HCT116 (cell line): ENCODE data around the gene AKR1C4. TPM values are rescaled to one million over a fixed set of nuclear protein-coding genes. Genes with fewer than 3 reads are reported as not detected.

ENCODE experiments used
- ATAC-seq: fragments of 200-7000 bp; cut with Tn5 transposase; 2 replicates; pipeline ENCODE4 v1.9.1; 2020; ENCODE audit warnings: mild to moderate bottlenecking, moderate library complexity
- BruUV-seq: library from RNA; stranded (reverse); fragments of 400-500 nt; replicated peaks from 2 replicates; lab custom pipeline; 2021; lab: Mats Ljungman, UMichigan
- CTCF ChIA-PET: fragments of 300-600 bp; sonication (Branson Sonifier 250); formaldehyde crosslinking; loops from one replicate; lab custom pipeline; 2021; ENCODE audit warnings: antibody characterized with exemption; lab: Charles Lee
- POLR2A ChIA-PET: fragments of 300-600, 350-600 bp; sonication (Branson Sonifier 250); formaldehyde crosslinking; loops from one replicate; lab custom pipeline; 2021; ENCODE audit warnings: antibody characterized with exemption; lab: Charles Lee
- RAD21 ChIA-PET, 2 experiments: fragments of 300-600 bp; sonication (Branson Sonifier 250); formaldehyde crosslinking; loops; one replicate each; lab custom pipeline; 2023; ENCODE audit warnings: low total read pairs in 2 of 2; ENCODE audit not compliant: uncharacterized antibody in 2 of 2, unreplicated experiment in 2 of 2, low non-redundant PET in 1 of 2; lab: Charles Lee
- DNase-seq: peaks from one replicate; pipeline ENCODE4 v3.0.0-alpha.2; 2010; ENCODE audit warnings: low read depth, low spot score
- H2AFZ ChIP-seq: fragments of 200-600 bp; shearing (Covaris generic), sonication (generic); 2 replicates; pipeline ENCODE4 v1.6.1; 2017; ENCODE audit warnings: low read depth, mixed run types, mixed read lengths, antibody characterized with exemption, low read length; ENCODE audit not compliant: poor library complexity, severe bottlenecking
- H3K27ac ChIP-seq: 2 replicates; pipeline ENCODE4 v1.5.1; 2012; ENCODE audit warnings: low read depth, low read length
- H3K27me3 ChIP-seq: fragments of 200-600 bp; sonication (generic); 2 replicates; pipeline ENCODE4 v1.6.1; 2016; ENCODE audit warnings: mixed run types, low read length, mixed read lengths; ENCODE audit not compliant: insufficient read depth
- H3K36me3 ChIP-seq, 2 experiments: fragments of 200-500 bp in 1 of 2; fragments of 200-600 bp in 1 of 2; sonication (Bioruptor generic) in 1 of 2; sonication (generic) in 1 of 2; 2 replicates each; pipeline versions ENCODE4 v1.5.1 to v1.6.1; 2014 to 2016; ENCODE audit warnings: low read length in 2 of 2, inconsistent platforms in 1 of 2, mixed read lengths in 1 of 2, mixed run types in 1 of 2; ENCODE audit not compliant: insufficient read depth in 2 of 2, control insufficient read depth in 1 of 2
- H3K4me1 ChIP-seq, 2 experiments: fragments of 200-600 bp in 1 of 2; sonication (generic) in 1 of 2; 2 replicates each; pipeline versions ENCODE4 v1.5.1 to v1.6.1; 2012 to 2017; ENCODE audit warnings: low read length in 2 of 2, inconsistent platforms in 1 of 2, mild to moderate bottlenecking in 1 of 2, mixed read lengths in 1 of 2, mixed run types in 1 of 2, moderate library complexity in 1 of 2; ENCODE audit not compliant: insufficient read depth in 2 of 2, control insufficient read depth in 1 of 2
- H3K4me2 ChIP-seq: fragments of 200-600 bp; sonication (generic); 2 replicates; pipeline ENCODE4 v1.6.1; 2017; ENCODE audit warnings: mixed run types, low read length, mixed read lengths
- H3K4me3 ChIP-seq, 2 experiments: fragments of 200-600 bp in 1 of 2; sonication (generic) in 1 of 2; replicated peaks in 1 of 2; 2 replicates each; pipeline ENCODE4 v1.5.1; 2011 to 2016; ENCODE audit warnings: low read length in 2 of 2, control low read depth in 1 of 2, low read depth in 1 of 2, mild to moderate bottlenecking in 1 of 2, mixed read lengths in 1 of 2, mixed run types in 1 of 2
- H3K79me2 ChIP-seq: fragments of 200-600 bp; sonication (generic); 2 replicates; pipeline ENCODE4 v1.6.1; 2017; ENCODE audit warnings: mild to moderate bottlenecking, mixed run types, low read length, moderate library complexity, mixed read lengths; ENCODE audit not compliant: insufficient read depth
- H3K9ac ChIP-seq: fragments of 200-600 bp; sonication (generic); 2 replicates; pipeline ENCODE4 v1.6.1; 2016; ENCODE audit warnings: low read length, mixed read lengths
- H3K9me2 ChIP-seq: fragments of 200-600 bp; sonication (generic), shearing (Covaris generic); 2 replicates; pipeline ENCODE4 v1.6.1; 2017; ENCODE audit warnings: mixed run types, mild to moderate bottlenecking, moderate library complexity; ENCODE audit not compliant: insufficient read depth
- H3K9me3 ChIP-seq, 2 experiments: fragments of 200-500 bp in 1 of 2; fragments of 200-600 bp in 1 of 2; sonication (Bioruptor generic) in 1 of 2; sonication (generic) in 1 of 2; 2 replicates each; pipeline ENCODE4 v1.6.1; 2014 to 2017; ENCODE audit warnings: low read length in 2 of 2, mixed read lengths in 2 of 2, inconsistent platforms in 1 of 2, low read depth in 1 of 2, mild to moderate bottlenecking in 1 of 2, mixed run types in 1 of 2, moderate library complexity in 1 of 2; ENCODE audit not compliant: control insufficient read depth in 1 of 2, insufficient read depth in 1 of 2
- H4K20me1 ChIP-seq: fragments of 200-600 bp; sonication (generic), shearing (Covaris generic); 2 replicates; pipeline ENCODE4 v1.6.1; 2017; ENCODE audit warnings: mixed run types, mild to moderate bottlenecking, moderate library complexity; ENCODE audit not compliant: insufficient read depth
- ATF3 ChIP-seq: IDR thresholded peaks from 2 replicates; pipeline ENCODE4 v1.6.1; 2012
- CBX3 ChIP-seq: IDR thresholded peaks from 2 replicates; pipeline ENCODE4 v1.6.1; 2012; ENCODE audit warnings: low read depth
- CEBPB ChIP-seq: IDR thresholded peaks from 2 replicates; pipeline ENCODE4 v1.6.1; 2012; ENCODE audit warnings: low read depth
- CTCF ChIP-seq, 3 experiments: fragments of 200-600 bp in 1 of 3; sonication (generic) in 1 of 3; IDR thresholded peaks in 2 of 3; conservative IDR thresholded peaks in 1 of 3; 2 replicates each; pipeline ENCODE4 v1.5.1; 2012 to 2017; ENCODE audit warnings: low read depth in 2 of 3, low read length in 2 of 3, antibody characterized with exemption in 1 of 3, borderline replicate concordance in 1 of 3, control low read depth in 1 of 3, mild to moderate bottlenecking in 1 of 3, mixed read lengths in 1 of 3, mixed run types in 1 of 3, moderate library complexity in 1 of 3; ENCODE audit not compliant: insufficient read depth in 1 of 3
- ELF1 ChIP-seq: IDR thresholded peaks from 2 replicates; pipeline ENCODE4 v1.6.1; 2012; ENCODE audit warnings: low read depth, borderline replicate concordance
- EZH2 ChIP-seq: fragments of 200-600 bp; sonication (generic); IDR thresholded peaks from 2 replicates; pipeline ENCODE4 v1.6.1; 2017; ENCODE audit warnings: antibody characterized with exemption, mixed run types
- EZH2phosphoT487 ChIP-seq: fragments of 200-600 bp; IDR thresholded peaks from 2 replicates; pipeline ENCODE4 v1.6.1; 2018; ENCODE audit warnings: antibody characterized with exemption, borderline replicate concordance
- FOSL1 ChIP-seq: IDR thresholded peaks from 2 replicates; pipeline ENCODE4 v1.6.1; 2012; ENCODE audit warnings: low read depth
- MAX ChIP-seq: IDR thresholded peaks from 2 replicates; pipeline ENCODE4 v1.6.1; 2012
- POLR2A ChIP-seq: IDR thresholded peaks from 2 replicates; pipeline ENCODE4 v1.7.0; 2011; ENCODE audit warnings: borderline replicate concordance; ENCODE audit not compliant: insufficient read depth, insufficient read length; ENCODE audit errors: extremely low read depth
- POLR2AphosphoS5 ChIP-seq: IDR thresholded peaks from 2 replicates; pipeline ENCODE4 v1.6.1; 2011; ENCODE audit warnings: mild to moderate bottlenecking, low read depth, low read length, moderate library complexity
- REST ChIP-seq: IDR thresholded peaks from 2 replicates; pipeline ENCODE4 v1.6.1; 2012; ENCODE audit warnings: low read depth
- SRF ChIP-seq: IDR thresholded peaks from 2 replicates; pipeline ENCODE4 v1.6.1; 2012; ENCODE audit warnings: low read depth
- TCF7L2 ChIP-seq: IDR thresholded peaks from 2 replicates; pipeline ENCODE4 v1.7.0; 2011; ENCODE audit warnings: borderline replicate concordance, inconsistent platforms; ENCODE audit not compliant: insufficient read depth, insufficient read length; ENCODE audit errors: extremely low read depth
- ZBTB33 ChIP-seq: IDR thresholded peaks from 2 replicates; pipeline ENCODE4 v1.6.1; 2011; ENCODE audit warnings: mild to moderate bottlenecking, low read length, moderate library complexity; ENCODE audit not compliant: insufficient replicate concordance; ENCODE audit errors: extremely low read depth
- ZFX ChIP-seq: fragments of 450-650 bp; IDR thresholded peaks from 2 replicates; pipeline ENCODE4 v1.6.1; 2017
- ZNF274 ChIP-seq: fragments of 200-500 bp; sonication (Bioruptor generic); IDR thresholded peaks from 2 replicates; pipeline ENCODE4 v1.6.1; 2014; ENCODE audit warnings: mild to moderate bottlenecking, low read depth, low read length, inconsistent platforms
- intact Hi-C: fragments of 100-400 bp; cut with micrococcal nuclease; formaldehyde crosslinking; loops from 2 replicates; pipeline ENCODE4 v1.10.0; 2022
- total RNA-seq: library from RNA; stranded (reverse); gene quantifications from one replicate; pipeline ENCODE4 v1.2.1, GENCODE V29; 2021; ENCODE audit not compliant: unreplicated experiment

The AKR1C4 gene
- total RNA-seq, 1 experiment from 2014 or later = not detected

GRCh38 chr10:5211696-5212536, 15.3 kb downstream of the AKR1C4 start:
- TF ChIP-seq CBX3 (no peak), MAX (no peak), ZFX (no peak), ELF1 (no peak), REST (no peak), ZBTB33 (no peak), CEBPB (no peak), POLR2A (no peak), SRF (no peak), POLR2AphosphoS5 (no peak), ZNF274 (no peak), EZH2 (no peak), EZH2phosphoT487 (no peak), TCF7L2 (no peak), ATF3 (no peak), CTCF (IDR thresholded peaks at IDR 0.05 in 2 of 3, conservative IDR thresholded peaks at IDR 0.05 in 1 of 3; ENCODE audit: borderline replicate concordance in 1 of 3, insufficient read depth in 1 of 3, low read depth in 2 of 3, low read length in 2 of 3) (no peak), FOSL1 (no peak)
- BruUV-seq = no TSS peak

More at GRCh38 chr10:5211696-5212536, 15.3 kb downstream of the AKR1C4 start:
- no peak overlapping the region for H3K27ac ChIP-seq
- no peak for ATAC-seq
- H3K9me3 ChIP-seq = no peaks in the 10 kb centered on the region
- ChIA-PET RAD21 (no interaction called here), CTCF (no interaction called here), POLR2A (no interaction called here)
- no peaks in the 10 kb centered on the region for H3K36me3 ChIP-seq
- no peak overlapping the region for H3K9ac ChIP-seq
- no peak overlapping the region for H3K4me3 ChIP-seq
- H4K20me1 ChIP-seq = no peaks in the 10 kb centered on the region
- no peak overlapping the region for H3K4me2 ChIP-seq
- H3K9me2 ChIP-seq = no peaks in the 10 kb centered on the region
- DNase-seq = no peak
- no peaks in the 10 kb centered on the region for H3K79me2 ChIP-seq
- H2AFZ ChIP-seq = no peak overlapping the region
- H3K4me1 ChIP-seq = no peaks in the 10 kb centered on the region
- intact Hi-C loops = no loop called here
- no peaks in the 10 kb centered on the region for H3K27me3 ChIP-seq
